OCI-LY7 (cell line): ENCODE measurements around the gene NEAT1. TPM values are rescaled to one million over a fixed set of nuclear protein-coding genes. Genes with fewer than 3 reads are reported as not detected.
A peak's percentile ranks its signal among the peaks of the same experiment; 100 is the strongest.

ENCODE experiments used
- BruUV-seq: library from RNA; stranded (reverse); fragments of 400-500 nt; replicated peaks from 2 replicates; lab custom pipeline; 2021; lab: Mats Ljungman, UMichigan
- CTCF ChIA-PET: fragments of 300-600 bp; sonication (Branson Sonifier 250); formaldehyde crosslinking; loops from one replicate; lab custom pipeline; 2022; ENCODE audit warnings: antibody characterized with exemption; ENCODE audit not compliant: unreplicated experiment; lab: Charles Lee
- POLR2A ChIA-PET: fragments of 300-600 bp; sonication (Branson Sonifier 250); formaldehyde crosslinking; loops from one replicate; lab custom pipeline; 2022; ENCODE audit warnings: antibody characterized with exemption; lab: Charles Lee
- DNase-seq: peaks from one replicate; pipeline ENCODE4 v3.0.0-alpha.2; 2015; ENCODE audit warnings: low spot score
- H2AFZ ChIP-seq: fragments of 200-600 bp; sonication (generic), shearing (Covaris generic); 2 replicates; pipeline ENCODE4 v1.6.1; 2014; ENCODE audit warnings: mild to moderate bottlenecking, antibody characterized with exemption, low read length, moderate library complexity
- H3K27ac ChIP-seq: fragments of 200-600 bp; sonication (generic); 2 replicates; pipeline ENCODE4 v1.5.1; 2014; ENCODE audit warnings: mixed run types, low read depth, mild to moderate bottlenecking, moderate library complexity, low read length, inconsistent platforms; ENCODE audit not compliant: poor library complexity, severe bottlenecking
- H3K36me3 ChIP-seq: fragments of 200-600 bp; sonication (generic); 2 replicates; pipeline ENCODE4 v1.6.1; 2014; ENCODE audit warnings: mild to moderate bottlenecking, antibody characterized with exemption, low read length, moderate library complexity, mixed read lengths; ENCODE audit not compliant: insufficient read depth
- H3K4me1 ChIP-seq: fragments of 200-600 bp; sonication (generic); 2 replicates; pipeline ENCODE4 v1.5.1; 2014; ENCODE audit warnings: mild to moderate bottlenecking, low read length; ENCODE audit not compliant: insufficient read depth, poor library complexity, severe bottlenecking
- H3K4me2 ChIP-seq: fragments of 200-600 bp; sonication (generic); 2 replicates; pipeline ENCODE4 v1.6.1; 2014; ENCODE audit warnings: mild to moderate bottlenecking, low read length
- H3K4me3 ChIP-seq: fragments of 200-600 bp; sonication (generic); 2 replicates; pipeline ENCODE4 v1.5.1; 2014; ENCODE audit warnings: mild to moderate bottlenecking, low read depth, low read length; ENCODE audit not compliant: poor library complexity, severe bottlenecking
- H3K79me2 ChIP-seq: fragments of 200-600 bp; sonication (generic); 2 replicates; pipeline ENCODE4 v1.6.1; 2016; ENCODE audit warnings: low read depth, mild to moderate bottlenecking, low read length, moderate library complexity, mixed read lengths; ENCODE audit not compliant: insufficient read depth
- H3K9me2 ChIP-seq: fragments of 200-600 bp; sonication (generic); 2 replicates; pipeline ENCODE4 v1.6.1; 2016; ENCODE audit warnings: mild to moderate bottlenecking, low read length, mixed read lengths; ENCODE audit not compliant: insufficient read depth
- H3K9me3 ChIP-seq: fragments of 200-600 bp; sonication (generic); 2 replicates; pipeline ENCODE4 v1.6.1; 2014; ENCODE audit warnings: mild to moderate bottlenecking, mixed run types, low read length, mixed read lengths
- H4K20me1 ChIP-seq: fragments of 200-600 bp; sonication (generic); 2 replicates; pipeline ENCODE4 v1.6.1; 2014; ENCODE audit warnings: mild to moderate bottlenecking, antibody characterized with exemption, low read length, moderate library complexity, mixed read lengths; ENCODE audit not compliant: insufficient read depth
- CTCF ChIP-seq: fragments of 200-600 bp; sonication (generic); conservative IDR thresholded peaks from 2 replicates; pipeline ENCODE4 v1.5.1; 2014; ENCODE audit warnings: mild to moderate bottlenecking, antibody characterized with exemption, low read length, moderate library complexity, mixed read lengths
- EZH2phosphoT487 ChIP-seq: fragments of 200-600 bp; sonication (generic); IDR thresholded peaks from 2 replicates; pipeline ENCODE4 v1.6.1; 2018; ENCODE audit warnings: low read depth, borderline replicate concordance, mild to moderate bottlenecking, mixed run types, antibody characterized with exemption, low read length, moderate library complexity, mixed read lengths
- intact Hi-C: fragments of 100-400 bp; cut with micrococcal nuclease; formaldehyde crosslinking; loops from one replicate; pipeline ENCODE4 v1.10.0; 2022; ENCODE audit not compliant: unreplicated experiment
- total RNA-seq, 2 experiments: library from RNA; depleted of rRNA in 1 of 2; stranded (reverse); fragments of >200 nt in 1 of 2; shearing (Covaris generic) in 1 of 2; gene quantifications; 2 replicates each; pipeline ENCODE4 v1.2.3, GENCODE V29; 2014 to 2022

The NEAT1 gene
- total RNA-seq, 2 experiments from 2014 or later: 30.1 to 440 TPM

GRCh38 chr11:65423516-65424204 is 1.1 kb downstream of the NEAT1 start:
- CTCF ChIA-PET: interaction anchor here (0.5 to 1.3 kb wide), 2 partner anchors 64 to 90 kb away, joined by 8 to 9 read pairs; partner anchors contain the start of gene DPF2
- Histone ChIP-seq H3K9me3 (no peaks in the 10 kb centered on the region), H2AFZ (no peak overlapping the region), H3K27ac (peak overlapping the region; percentile 97), H3K9me2 (no peaks in the 10 kb centered on the region), H3K79me2 (peaks cover 93% of the 10 kb centered on the region), H3K4me3 (peak overlapping the region; percentile 73), H3K36me3 (peaks cover 42% of the 10 kb centered on the region), H4K20me1 (peaks cover 24% of the 10 kb centered on the region), H3K4me2 (peak overlapping the region; percentile 91), H3K4me1 (peaks cover 56% of the 10 kb centered on the region)
- no TSS peak for BruUV-seq
- TF ChIP-seq EZH2phosphoT487: no peak
- no peak for TF ChIP-seq CTCF
- DNase-seq: peak; percentile 45
- intact Hi-C loops: loop anchor here (2.0 kb wide), 1 partner anchor 33 kb away; no protein-coding TSS in a partner anchor
- POLR2A ChIA-PET: interaction anchor here (0.7 to 11.5 kb wide), 14 partner anchors 7 to 81 kb away, joined by 3 to 237 read pairs (median 4); partner anchors contain the start of gene MALAT1

GRCh38 chr11:65424205-65425104 is 1.9 kb downstream of the NEAT1 start:
- ChIA-PET POLR2A (interaction anchor here (0.6 to 11.5 kb wide), 12 partner anchors 8 to 146 kb away, joined by 3 to 237 read pairs (median 4); partner anchors contain the start of genes MALAT1 and ZNRD2), CTCF (interaction anchor here (0.5 kb wide), 1 partner anchor 91 kb away, joined by 8 read pairs; the partner anchor contains the start of gene DPF2)
- Histone ChIP-seq H4K20me1 (peaks cover 24% of the 10 kb centered on the region), H3K79me2 (peaks cover 98% of the 10 kb centered on the region), H3K27ac (peak overlapping the region; percentile 97), H2AFZ (no peak overlapping the region), H3K9me2 (no peaks in the 10 kb centered on the region), H3K36me3 (peaks cover 42% of the 10 kb centered on the region), H3K4me1 (peaks cover 56% of the 10 kb centered on the region), H3K4me2 (peak overlapping the region; percentile 91), H3K9me3 (no peaks in the 10 kb centered on the region), H3K4me3 (peak overlapping the region; percentile 73)
- intact Hi-C loops: loop anchor here (2.0 kb wide), 1 partner anchor 32 kb away; no protein-coding TSS in a partner anchor
- TSS peak; percentile 38 for BruUV-seq
- no peak for TF ChIP-seq CTCF
- no peak for TF ChIP-seq EZH2phosphoT487
- peak; percentile 71 for DNase-seq
